ENCODE data around the gene TTLL11. TPM values are rescaled to one million over a fixed set of nuclear protein-coding genes. Genes with fewer than 3 reads are reported as not detected.

The TTLL11 gene
- total and polyA plus RNA-seq, 2 of the 8 experiments (the other 6 are each of a cell fraction or from before 2014, with no cell fraction given): 0.56 to 0.80 TPM

DNA sequence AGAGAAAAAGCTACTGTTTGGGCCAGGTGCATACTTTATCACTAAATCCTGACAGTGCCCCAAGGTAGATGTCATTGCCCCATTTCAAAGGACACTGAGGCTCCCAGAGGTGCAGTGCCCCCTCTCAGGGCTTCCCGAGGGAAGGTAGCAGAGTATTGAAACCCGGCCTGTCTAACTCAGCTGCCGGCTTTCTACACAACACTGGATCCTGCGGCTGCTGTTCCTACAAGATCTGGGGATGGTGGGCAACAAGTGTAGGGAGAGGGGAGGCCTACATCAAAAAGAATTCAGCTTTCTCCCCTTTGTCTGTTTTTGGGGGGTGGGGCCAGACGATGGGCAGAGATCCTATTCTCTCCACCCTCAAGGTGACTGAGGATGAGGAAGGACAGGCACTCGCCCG, 240.9 kb downstream of the TTLL11 start:
- Histone ChIP-seq H3K27ac (ENCODE audit: low read depth, low read length) (no peak overlapping the region), H2AK5ac (ENCODE audit: low read depth, low read length) (no peak overlapping the region), H4K5ac (ENCODE audit: insufficient read length, low read depth, low read length) (no peak overlapping the region), H3K4me2 (ENCODE audit: insufficient read depth in 1 of 2, low read depth in 2 of 2, low read length in 2 of 2) (no peak overlapping the region), H2BK120ac (replicated peaks; ENCODE audit: low read depth, low read length) (no peak overlapping the region), H3K27me3 (replicated peaks in 1 of 4; ENCODE audit: control insufficient read depth in 3 of 4, extremely low read depth in 1 of 4, insufficient read depth in 3 of 4, low read length in 3 of 4) (no peaks in the 10 kb centered on the region), H3K79me2 (ENCODE audit: control insufficient read depth in 1 of 2, insufficient read depth in 2 of 2, low read length in 2 of 2) (no peaks in the 10 kb centered on the region), H3K23ac (ENCODE audit: insufficient read length) (no peak overlapping the region), H3K4me3 (ENCODE audit: extremely low read depth in 1 of 4, insufficient read depth in 2 of 4, low read depth in 3 of 4, low read length in 4 of 4) (no peak overlapping the region), H2BK15ac (ENCODE audit: low read length) (no peak overlapping the region), H4K20me1 (replicated peaks in 1 of 2; ENCODE audit: control insufficient read depth in 1 of 2, insufficient read depth in 2 of 2, low read length in 2 of 2) (no peaks in the 10 kb centered on the region), H3K14ac (ENCODE audit: insufficient read length) (no peak overlapping the region), H3K9ac (replicated peaks in 1 of 4; ENCODE audit: extremely low read depth in 1 of 4, low read depth in 3 of 4, low read length in 3 of 4) (no peak overlapping the region), H2BK5ac (ENCODE audit: low read depth, low read length) (no peak overlapping the region), H2BK20ac (ENCODE audit: low read length) (no peak overlapping the region), H3K79me1 (ENCODE audit: low read depth, low read length) (no peaks in the 10 kb centered on the region), H4K91ac (replicated peaks; ENCODE audit: insufficient read length, low read length) (no peak overlapping the region), H3K9me3 (ENCODE audit: insufficient read depth in 2 of 2, low read depth in 1 of 2, low read length in 1 of 2) (no peaks in the 10 kb centered on the region; a peak in 1 of 4 replicates), H4K8ac (ENCODE audit: extremely low read depth, insufficient read depth, low read length) (no peak overlapping the region), H3K4me1 (replicated peaks in 1 of 4; ENCODE audit: control insufficient read depth in 3 of 4, insufficient read depth in 4 of 4, low read length in 3 of 4) (peaks cover 0 to 2% (median 0%) of the 10 kb centered on the region in 4 experiments; a peak in 2 of 7 replicates), H2BK12ac (ENCODE audit: low read depth, low read length) (no peak overlapping the region), H3K18ac (ENCODE audit: extremely low read depth, low read length) (no peak overlapping the region), H3K23me2 (ENCODE audit: low read depth, low read length) (no peaks in the 10 kb centered on the region; the same call in 1 of the 2 replicates), H3K56ac (replicated peaks; ENCODE audit: insufficient read length, low read depth, low read length) (no peak overlapping the region), H3K36me3 (ENCODE audit: control insufficient read depth in 2 of 4, insufficient read depth in 4 of 4, low read length in 3 of 4) (no peaks in the 10 kb centered on the region), H3K4ac (replicated peaks; ENCODE audit: insufficient read length, low read depth, low read length) (no peak overlapping the region), H2AFZ (ENCODE audit: low read length) (no peak overlapping the region)
- TF ChIP-seq, protein P1, sequence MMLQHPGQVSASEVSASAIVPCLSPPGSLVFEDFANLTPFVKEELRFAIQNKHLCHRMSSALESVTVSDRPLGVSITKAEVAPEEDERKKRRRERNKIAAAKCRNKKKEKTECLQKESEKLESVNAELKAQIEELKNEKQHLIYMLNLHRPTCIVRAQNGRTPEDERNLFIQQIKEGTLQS (IDR thresholded peaks at IDR 0.05; ENCODE audit: insufficient read depth, low read depth, low read length): no peak
- TF ChIP-seq ZNF274 (IDR thresholded peaks at IDR 0.05; ENCODE audit: borderline replicate concordance, extremely low read depth, low read length) (no peak), ASH2L (IDR thresholded peaks at IDR 0.05; ENCODE audit: low read length) (no peak), EP300 (IDR thresholded peaks at IDR 0.05; ENCODE audit: borderline replicate concordance in 1 of 2, low read depth in 2 of 2, low read length in 2 of 2) (no peak), SP4 (IDR thresholded peaks at IDR 0.05; ENCODE audit: low read length) (no peak)
- DNase-seq (ENCODE audit: low read depth in 1 of 2, low spot score in 2 of 2) (no peak), FAIRE-seq (no peak)
- ChIA-PET POLR2A (ENCODE audit: partially characterized antibody) (interaction anchor here (1.3 kb wide), 1 partner anchor 15 kb away, joined by 4 read pairs; no protein-coding TSS in a partner anchor), CTCF (ENCODE audit: partially characterized antibody) (interaction anchor here (0.8 to 2.6 kb wide), 7 partner anchors 9 to 168 kb away, joined by 3 to 8 read pairs (median 3); no protein-coding TSS in a partner anchor)
- WGBS, 2 experiments (ENCODE audit: extremely low coverage in 1 of 2, insufficient coverage in 1 of 2, insufficient read length in 1 of 2, insufficient replicate concordance in 2 of 2, low coverage in 1 of 2, low lambda C conversion rate in 2 of 2, missing lambda C conversion rate in 1 of 2): 83% methylated on average over 5 of the region's 7 CpGs; no CpG with 5 or more reads in 1 of the 2 experiments

Data from H1 (cell line).